Naive thymus-derived CD4-positive, alpha-beta T cell (primary cell): ENCODE measurements around the gene PLA2G6. TPM values are rescaled to one million over a fixed set of nuclear protein-coding genes. Genes with fewer than 3 reads are reported as not detected.
A peak's percentile ranks its signal among the peaks of the same experiment; 100 is the strongest.

ENCODE experiments used
- ATAC-seq: fragments of 150-1000 bp; cut with Tn5 transposase; 2 replicates; pipeline ENCODE4 v1.10.0; 2021; ENCODE audit warnings: mild to moderate bottlenecking, moderate library complexity
- CTCF ChIA-PET: fragments of 350-600 bp; sonication (Branson Sonifier 250); formaldehyde crosslinking; loops from one replicate; lab custom pipeline; 2021; ENCODE audit warnings: antibody characterized with exemption; lab: Charles Lee
- POLR2A ChIA-PET: fragments of 350-600 bp; sonication (Branson Sonifier 250); formaldehyde crosslinking; loops from one replicate; lab custom pipeline; 2021; ENCODE audit warnings: antibody characterized with exemption, inconsistent platforms; lab: Charles Lee
- DNase-seq, 9 donors: peaks; one replicate each; pipeline versions ENCODE4 v3.0.0 to v3.0.0-alpha.2; 2020 to 2022; ENCODE audit warnings: mixed read lengths in 1 of 9
- H3K27ac ChIP-seq: one replicate; pipeline ENCODE4 v1.7.0; 2013; ENCODE audit warnings: mild to moderate bottlenecking, low read depth, low read length, moderate library complexity
- H3K27me3 ChIP-seq, 2 donors: one replicate each; pipeline ENCODE4 v1.7.0; 2013; ENCODE audit warnings: low read length in 2 of 2, mild to moderate bottlenecking in 2 of 2, moderate library complexity in 2 of 2; ENCODE audit not compliant: control insufficient read depth in 2 of 2, insufficient read depth in 2 of 2
- H3K36me3 ChIP-seq, 3 experiments: 1 replicate in 2 of 3; 2 replicates in 1 of 3; pipeline ENCODE4 v1.7.0; 2013; ENCODE audit warnings: low read length in 3 of 3, mild to moderate bottlenecking in 3 of 3, moderate library complexity in 1 of 3; ENCODE audit not compliant: insufficient read depth in 3 of 3, control insufficient read depth in 2 of 3
- H3K4me1 ChIP-seq, 2 donors: one replicate each; pipeline ENCODE4 v1.7.0; 2013; ENCODE audit warnings: low read length in 2 of 2, mild to moderate bottlenecking in 2 of 2, moderate library complexity in 1 of 2; ENCODE audit not compliant: control insufficient read depth in 2 of 2, insufficient read depth in 2 of 2
- H3K4me3 ChIP-seq: 2 replicates; pipeline ENCODE4 v1.7.0; 2013; ENCODE audit warnings: mild to moderate bottlenecking, low read length
- H3K9me3 ChIP-seq, 3 experiments: 1 replicate in 2 of 3; 2 replicates in 1 of 3; pipeline ENCODE4 v1.7.0; 2013; ENCODE audit warnings: low read length in 3 of 3; ENCODE audit not compliant: control insufficient read depth in 2 of 3
- H3K27ac Mint-ChIP-seq, 9 donors: one replicate each; pipeline ENCODE4 v1.8.0; 2020 to 2022; ENCODE audit warnings: mixed read lengths in 9 of 9, mild to moderate bottlenecking in 8 of 9, moderate library complexity in 5 of 9, inconsistent platforms in 2 of 9
- H3K27me3 Mint-ChIP-seq, 5 donors: one replicate each; pipeline ENCODE4 v1.8.0; 2021 to 2022; ENCODE audit warnings: mixed read lengths in 5 of 5, mild to moderate bottlenecking in 1 of 5
- H3K36me3 Mint-ChIP-seq, 5 donors: one replicate each; pipeline ENCODE4 v1.8.0; 2020 to 2022; ENCODE audit warnings: mixed read lengths in 5 of 5, mild to moderate bottlenecking in 3 of 5, inconsistent platforms in 1 of 5
- H3K4me1 Mint-ChIP-seq, 7 donors: one replicate each; pipeline ENCODE4 v1.8.0; 2020 to 2022; ENCODE audit warnings: mixed read lengths in 7 of 7, mild to moderate bottlenecking in 3 of 7, inconsistent platforms in 1 of 7
- H3K4me3 Mint-ChIP-seq, 10 donors: one replicate each; pipeline ENCODE4 v1.8.0; 2020 to 2022; ENCODE audit warnings: mild to moderate bottlenecking in 10 of 10, mixed read lengths in 10 of 10, moderate library complexity in 6 of 10, inconsistent platforms in 2 of 10
- H3K9me3 Mint-ChIP-seq, 11 donors: one replicate each; pipeline ENCODE4 v1.8.0; 2020 to 2022; ENCODE audit warnings: mixed read lengths in 11 of 11, mild to moderate bottlenecking in 4 of 11, inconsistent platforms in 1 of 11, moderate library complexity in 1 of 11
- intact Hi-C, 2 donors: fragments of 100-400 bp; cut with micrococcal nuclease; formaldehyde crosslinking; loops; one replicate each; pipeline ENCODE4 v1.15.1; 2023
- polyA plus RNA-seq, 2 donors: library from polyadenylated mRNA; unstranded; fragments of 300-500 nt; fragmentation: Illumina TruSeq; gene quantifications; one replicate each; pipeline ENCODE4 v1.2.3, GENCODE V29; 2021
- total RNA-seq, 6 experiments: library from RNA in 5 of 6; stranded (reverse) in 5 of 6; gene quantifications; 1 replicate in 5 of 6; 2 replicates in 1 of 6; pipeline ENCODE4 v1.2.3 and lab custom pipeline; 2021 to 2026

PLA2G6 gene
- total and polyA plus RNA-seq, 7 experiments from 2014 or later = 4.8 to 252 (median 78.9) TPM

- DNase-seq = no peak
- Histone ChIP-seq H3K27ac (no peak overlapping the region), H3K4me3 (no peak overlapping the region), H3K27me3 (no peaks in the 10 kb centered on the region), H3K4me1 (no peaks in the 10 kb centered on the region), H3K36me3 (peaks cover 0 to 62% (median 3%) of the 10 kb centered on the region in 3 experiments), H3K9me3 (no peaks in the 10 kb centered on the region)
- no peaks in the 10 kb centered on the region for H3K27me3 Mint-ChIP-seq
- CTCF ChIA-PET = no interaction called here
- H3K9me3 Mint-ChIP-seq = no peaks in the 10 kb centered on the region
- intact Hi-C loops = no loop called here
- no peak for ATAC-seq
- POLR2A ChIA-PET = no interaction called here
- H3K4me3 Mint-ChIP-seq = no peak overlapping the region
- H3K36me3 Mint-ChIP-seq = peaks cover 0 to 24% (median 3%) of the 10 kb centered on the region in 5 donors
- no peak overlapping the region for H3K27ac Mint-ChIP-seq
- H3K4me1 Mint-ChIP-seq = peaks cover 0 to 10% (median 0%) of the 10 kb centered on the region in 7 donors
Measured at GRCh38 chr22:38127869-38128268, 53.8 kb downstream of the PLA2G6 start.

GRCh38 chr22:38126928-38127668 lies 54.5 kb downstream of the PLA2G6 start:
- Histone ChIP-seq H3K9me3 (no peaks in the 10 kb centered on the region), H3K4me3 (no peak overlapping the region), H3K27ac (no peak overlapping the region), H3K36me3 (peaks cover 0 to 54% (median 3%) of the 10 kb centered on the region in 3 experiments), H3K27me3 (no peaks in the 10 kb centered on the region), H3K4me1 (no peaks in the 10 kb centered on the region)
- ATAC-seq (no peak), DNase-seq (no peak)
- Mint-ChIP-seq H3K27ac (no peak overlapping the region), H3K36me3 (peaks cover 0 to 20% (median 1%) of the 10 kb centered on the region in 5 donors), H3K9me3 (no peaks in the 10 kb centered on the region), H3K4me1 (peaks cover 0 to 12% (median 0%) of the 10 kb centered on the region in 7 donors), H3K27me3 (no peaks in the 10 kb centered on the region), H3K4me3 (no peak overlapping the region)
- POLR2A ChIA-PET = no interaction called here
- CTCF ChIA-PET = no interaction called here
- intact Hi-C loops = no loop called here

GRCh38 chr22:38125751-38126201 lies 55.9 kb downstream of the PLA2G6 start:
- peaks cover 0 to 12% (median 0%) of the 10 kb centered on the region in 7 donors for H3K4me1 Mint-ChIP-seq
- no peaks in the 10 kb centered on the region for H3K27me3 Mint-ChIP-seq
- Histone ChIP-seq H3K4me1 (no peaks in the 10 kb centered on the region), H3K9me3 (no peaks in the 10 kb centered on the region), H3K27me3 (no peaks in the 10 kb centered on the region), H3K27ac (no peak overlapping the region), H3K36me3 (peaks cover 0 to 47% (median 3%) of the 10 kb centered on the region in 3 experiments), H3K4me3 (no peak overlapping the region)
- intact Hi-C loops = no loop called here
- ChIA-PET POLR2A (no interaction called here), CTCF (no interaction called here)
- ATAC-seq = no peak
- peaks cover 0 to 14% (median 0%) of the 10 kb centered on the region in 5 donors for H3K36me3 Mint-ChIP-seq
- H3K9me3 Mint-ChIP-seq = no peaks in the 10 kb centered on the region
- peak overlapping the region in 1 of 9 donors; percentile 68 for H3K27ac Mint-ChIP-seq
- DNase-seq = no peak
- H3K4me3 Mint-ChIP-seq = no peak overlapping the region

GRCh38 chr22:38125038-38125610 lies 56.5 kb downstream of the PLA2G6 start:
- H3K4me1 ChIP-seq = no peaks in the 10 kb centered on the region
- DNase-seq (no peak), ATAC-seq (no peak)
- Mint-ChIP-seq H3K9me3 (no peaks in the 10 kb centered on the region), H3K27me3 (no peaks in the 10 kb centered on the region), H3K27ac (peak overlapping the region in 1 of 9 donors; percentile 68), H3K4me3 (no peak overlapping the region), H3K36me3 (peaks cover 0 to 14% (median 0%) of the 10 kb centered on the region in 5 donors), H3K4me1 (peaks cover 0 to 12% (median 0%) of the 10 kb centered on the region in 7 donors)
- H3K27ac ChIP-seq = no peak overlapping the region
- ChIA-PET POLR2A (no interaction called here), CTCF (no interaction called here)
- peaks cover 0 to 47% (median 3%) of the 10 kb centered on the region in 3 experiments for H3K36me3 ChIP-seq
- H3K27me3 ChIP-seq = no peaks in the 10 kb centered on the region
- no peak overlapping the region for H3K4me3 ChIP-seq
- H3K9me3 ChIP-seq = no peaks in the 10 kb centered on the region
- intact Hi-C loops = no loop called here

- ChIA-PET CTCF (interaction anchor here (0.9 kb wide), 1 partner anchor 8 kb away, joined by 3 read pairs; no protein-coding TSS in a partner anchor), POLR2A (no interaction called here)
- H3K27ac ChIP-seq = no peak overlapping the region
- no peak overlapping the region for H3K4me3 ChIP-seq
- H3K36me3 Mint-ChIP-seq = peaks cover 0 to 14% (median 0%) of the 10 kb centered on the region in 5 donors
- intact Hi-C loops = no loop called here
- H3K4me1 ChIP-seq = no peaks in the 10 kb centered on the region
- H3K27ac Mint-ChIP-seq = peak overlapping the region in 1 of 9 donors; percentile 55
- no peaks in the 10 kb centered on the region for H3K27me3 ChIP-seq
- H3K9me3 ChIP-seq = no peaks in the 10 kb centered on the region
- no peaks in the 10 kb centered on the region for H3K9me3 Mint-ChIP-seq
- no peak overlapping the region for H3K4me3 Mint-ChIP-seq
- ATAC-seq = no peak
- H3K4me1 Mint-ChIP-seq = peaks cover 0 to 12% (median 0%) of the 10 kb centered on the region in 7 donors
- DNase-seq = no peak
- H3K27me3 Mint-ChIP-seq = no peaks in the 10 kb centered on the region
- peaks cover 0 to 41% (median 3%) of the 10 kb centered on the region in 3 experiments for H3K36me3 ChIP-seq
Measured at GRCh38 chr22:38124236-38124974, 57.2 kb downstream of the PLA2G6 start.

- H3K9me3 ChIP-seq = no peaks in the 10 kb centered on the region
Measured at GRCh38 chr22:38122616-38123015, 59.0 kb downstream of the PLA2G6 start.

More at GRCh38 chr22:38122616-38123015, 59.0 kb downstream of the PLA2G6 start:
- Mint-ChIP-seq H3K4me3 (no peak overlapping the region), H3K9me3 (no peaks in the 10 kb centered on the region), H3K36me3 (peaks cover 0 to 17% (median 0%) of the 10 kb centered on the region in 5 donors), H3K4me1 (peaks cover 0 to 12% (median 0%) of the 10 kb centered on the region in 7 donors), H3K27ac (no peak overlapping the region), H3K27me3 (no peaks in the 10 kb centered on the region)
- ChIA-PET POLR2A (no interaction called here), CTCF (no interaction called here)
- Histone ChIP-seq H3K4me3 (no peak overlapping the region), H3K4me1 (no peaks in the 10 kb centered on the region), H3K27ac (no peak overlapping the region), H3K27me3 (no peaks in the 10 kb centered on the region), H3K36me3 (peaks cover 0 to 32% (median 3%) of the 10 kb centered on the region in 3 experiments)
- no peak for ATAC-seq
- intact Hi-C loops = no loop called here
- no peak for DNase-seq
